IMR-90 (cell line): Measurements from ENCODE around the gene SNX30. TPM values are rescaled to one million over a fixed set of nuclear protein-coding genes. Genes with fewer than 3 reads are reported as not detected.

Experiments
- ATAC-seq: fragments of 200-7000 bp; cut with Tn5 transposase; 2 replicates; pipeline ENCODE4 v1.9.1; 2020; ENCODE audit warnings: low read depth, mild to moderate bottlenecking, moderate library complexity
- BruUV-seq: library from RNA; stranded (reverse); fragments of 400-500 nt; replicated peaks from 2 replicates; lab custom pipeline; 2021; lab: Mats Ljungman, UMichigan
- CTCF ChIA-PET: fragments of 300-600 bp; formaldehyde crosslinking; extraction: SDS; loops from one replicate; lab custom pipeline; 2021; ENCODE audit warnings: antibody characterized with exemption; lab: Yijun Ruan, JAX
- POLR2A ChIA-PET: fragments of 300-600 bp; sonication (Branson Sonifier 250); formaldehyde crosslinking; loops from one replicate; lab custom pipeline; 2022; ENCODE audit warnings: antibody characterized with exemption; ENCODE audit not compliant: unreplicated experiment; lab: Charles Lee
- DNase-seq: peaks from one replicate; pipeline ENCODE4 v3.0.0; 2013
- H2AFZ ChIP-seq: replicated peaks from 2 replicates; pipeline ENCODE3; 2013; ENCODE audit warnings: low read length, mild to moderate bottlenecking; ENCODE audit not compliant: poor library complexity
- H2AK5ac ChIP-seq: 2 replicates; pipeline ENCODE4 v1.6.1; 2013; ENCODE audit warnings: low read depth, low read length, inconsistent platforms
- H2AK9ac ChIP-seq: replicated peaks from 2 replicates; pipeline ENCODE3; 2013; ENCODE audit warnings: mild to moderate bottlenecking, low read depth, low read length, moderate library complexity; ENCODE audit not compliant: poor library complexity
- H2BK120ac ChIP-seq: 2 replicates; pipeline ENCODE4 v1.6.1; 2013; ENCODE audit warnings: low read depth, low read length, inconsistent platforms
- H2BK15ac ChIP-seq: 3 replicates; pipeline ENCODE4 v1.6.1; 2013; ENCODE audit warnings: low read depth, low read length, inconsistent platforms
- H2BK20ac ChIP-seq: 2 replicates; pipeline ENCODE4 v1.6.1; 2013; ENCODE audit warnings: low read depth, mild to moderate bottlenecking, inconsistent platforms, low read length, moderate library complexity
- H2BK5ac ChIP-seq: 2 replicates; pipeline ENCODE4 v1.6.1; 2013; ENCODE audit warnings: mild to moderate bottlenecking, low read depth, low read length, inconsistent platforms; ENCODE audit not compliant: poor library complexity, severe bottlenecking
- H3K14ac ChIP-seq: replicated peaks from 2 replicates; pipeline ENCODE4 v1.6.1; 2013; ENCODE audit warnings: low read depth, low read length, inconsistent platforms
- H3K18ac ChIP-seq: 2 replicates; pipeline ENCODE4 v1.6.1; 2013; ENCODE audit warnings: low read depth, low read length, control low read depth
- H3K23ac ChIP-seq: 2 replicates; pipeline ENCODE4 v1.6.1; 2013; ENCODE audit warnings: low read depth, low read length, inconsistent platforms
- H3K27ac ChIP-seq: 2 replicates; pipeline ENCODE4 v1.5.1; 2013; ENCODE audit warnings: mild to moderate bottlenecking, control low read depth, low read length; ENCODE audit not compliant: insufficient read depth
- H3K27me3 ChIP-seq: 2 replicates; pipeline ENCODE4 v1.6.1; 2013; ENCODE audit warnings: low read length; ENCODE audit not compliant: control insufficient read depth, insufficient read depth
- H3K36me3 ChIP-seq: 2 replicates; pipeline ENCODE4 v1.6.1; 2013; ENCODE audit warnings: low read length, mixed read lengths; ENCODE audit not compliant: control insufficient read depth, insufficient read depth
- H3K4ac ChIP-seq: 2 replicates; pipeline ENCODE4 v1.6.1; 2013; ENCODE audit warnings: low read depth, low read length, inconsistent platforms
- H3K4me1 ChIP-seq: 2 replicates; pipeline ENCODE4 v1.6.1; 2013; ENCODE audit warnings: low read length, mixed read lengths; ENCODE audit not compliant: control insufficient read depth, insufficient read depth
- H3K4me2 ChIP-seq: 2 replicates; pipeline ENCODE4 v1.6.1; 2013; ENCODE audit warnings: low read depth, mild to moderate bottlenecking, control low read depth, low read length, moderate library complexity
- H3K4me3 ChIP-seq: 2 replicates; pipeline ENCODE4 v1.5.1; 2013; ENCODE audit warnings: low read depth, mild to moderate bottlenecking, control low read depth, low read length, moderate library complexity; ENCODE audit not compliant: insufficient read depth
- H3K56ac ChIP-seq: 2 replicates; pipeline ENCODE4 v1.6.1; 2013; ENCODE audit warnings: low read length, inconsistent platforms; ENCODE audit not compliant: insufficient read depth; ENCODE audit errors: extremely low read depth
- H3K79me1 ChIP-seq, 2 experiments: 2 replicates each; pipeline ENCODE4 v1.6.1; 2013; ENCODE audit warnings: low read length in 2 of 2, inconsistent platforms in 1 of 2, low read depth in 1 of 2
- H3K9ac ChIP-seq: 2 replicates; pipeline ENCODE4 v1.6.1; 2013; ENCODE audit warnings: low read depth, low read length, control low read depth
- H3K9me1 ChIP-seq: 2 replicates; pipeline ENCODE4 v1.6.1; 2013; ENCODE audit warnings: low read length, inconsistent platforms; ENCODE audit not compliant: insufficient read depth
- H3K9me3 ChIP-seq: 2 replicates; pipeline ENCODE4 v1.6.1; 2013; ENCODE audit warnings: low read length; ENCODE audit not compliant: control insufficient read depth, insufficient read depth
- H4K20me1 ChIP-seq: 2 replicates; pipeline ENCODE4 v1.6.1; 2013; ENCODE audit warnings: low read length, inconsistent platforms; ENCODE audit not compliant: insufficient read depth
- H4K5ac ChIP-seq: 2 replicates; pipeline ENCODE4 v1.6.1; 2013; ENCODE audit warnings: mild to moderate bottlenecking, low read depth, low read length, control low read depth
- H4K8ac ChIP-seq, 2 experiments: 2 replicates each; pipeline ENCODE4 v1.6.1; 2013; ENCODE audit warnings: low read depth in 2 of 2, low read length in 2 of 2, control low read depth in 1 of 2, inconsistent platforms in 1 of 2
- H4K91ac ChIP-seq: 2 replicates; pipeline ENCODE4 v1.6.1; 2013; ENCODE audit warnings: low read depth, low read length, inconsistent platforms; ENCODE audit not compliant: insufficient read depth
- BHLHE40 ChIP-seq: fragments of 150-350 bp; IDR thresholded peaks from 2 replicates; pipeline ENCODE4 v1.6.1; 2016; ENCODE audit warnings: mild to moderate bottlenecking, low read depth, low read length
- CEBPB ChIP-seq: IDR thresholded peaks from 2 replicates; pipeline ENCODE4 v1.6.1; 2012; ENCODE audit warnings: low read depth, low read length, improper control_type of control experiment
- CHD1 ChIP-seq: IDR thresholded peaks from 2 replicates; pipeline ENCODE4 v1.6.1; 2012; ENCODE audit warnings: low read depth, low read length, improper control_type of control experiment
- CTCF ChIP-seq: conservative IDR thresholded peaks from 2 replicates; pipeline ENCODE4 v1.5.1; 2012; ENCODE audit warnings: mild to moderate bottlenecking, low read depth, low read length, improper control_type of control experiment
- ELK1 ChIP-seq: fragments of 150-350 bp; IDR thresholded peaks from 2 replicates; pipeline ENCODE4 v1.6.1; 2016; ENCODE audit warnings: low read depth, mild to moderate bottlenecking, low read length, moderate library complexity, borderline replicate concordance
- MAFK ChIP-seq: IDR thresholded peaks from 2 replicates; pipeline ENCODE4 v1.6.1; 2012; ENCODE audit warnings: low read depth, low read length, improper control_type of control experiment
- MXI1 ChIP-seq: IDR thresholded peaks from 2 replicates; pipeline ENCODE4 v1.6.1; 2012; ENCODE audit warnings: low read depth, mild to moderate bottlenecking, low read length, moderate library complexity, borderline replicate concordance
- NFE2L2 ChIP-seq: fragments of 150-350 bp; IDR thresholded peaks from 2 replicates; pipeline ENCODE4 v1.6.1; 2016; ENCODE audit warnings: low read depth, mild to moderate bottlenecking, low read length
- POLR2A ChIP-seq: IDR thresholded peaks from 2 replicates; pipeline ENCODE4 v1.6.1; 2012; ENCODE audit warnings: mild to moderate bottlenecking, low read depth, low read length
- RAD21 ChIP-seq: IDR thresholded peaks from 2 replicates; pipeline ENCODE4 v1.6.1; 2012; ENCODE audit warnings: low read length, improper control_type of control experiment
- RCOR1 ChIP-seq: IDR thresholded peaks from 2 replicates; pipeline ENCODE4 v1.6.1; 2012; ENCODE audit warnings: mild to moderate bottlenecking, low read length, improper control_type of control experiment; ENCODE audit not compliant: insufficient replicate concordance
- RFX5 ChIP-seq: IDR thresholded peaks from 2 replicates; pipeline ENCODE4 v1.8.0; 2012; ENCODE audit warnings: low read depth, mild to moderate bottlenecking, low read length, moderate library complexity
- SMC3 ChIP-seq: fragments of 150-350 bp; IDR thresholded peaks from 2 replicates; pipeline ENCODE4 v1.6.1; 2016; ENCODE audit warnings: low read depth, mild to moderate bottlenecking, antibody characterized with exemption, low read length, moderate library complexity
- WGBS, 2 experiments: methylation state at CpG; one replicate each; pipeline versions ENCODE4 v1.1.5 to v1.1.7; 2013; ENCODE audit warnings: missing lambda C conversion rate in 2 of 2; ENCODE audit not compliant: insufficient read length in 1 of 2; ENCODE audit errors: extremely low coverage in 2 of 2; 5-methylcytosine and 5-hydroxymethylcytosine counted together
- dilution Hi-C: fragments of 300-500 bp; cut with HindIII; formaldehyde crosslinking; loops from one replicate; pipeline ENCODE4 v1.14.3; 2018; ENCODE audit warnings: low sequenced_read_pairs; ENCODE audit not compliant: unreplicated experiment
- in situ Hi-C: fragments of 300-500 bp; cut with MboI; formaldehyde crosslinking; loops from 3 replicates; pipeline ENCODE4 v1.14.3; 2019; ENCODE audit warnings: low sequenced_read_pairs, inconsistent platforms, mixed read lengths
- intact Hi-C: fragments of 100-400 bp; cut with micrococcal nuclease; formaldehyde crosslinking; loops from 2 replicates; pipeline ENCODE4 v1.10.0; 2022
- polyA plus RNA-seq, 3 experiments: library from polyadenylated mRNA; depleted of rRNA; stranded (reverse); fragments of >200 nt; gene quantifications; 2 replicates each; pipeline ENCODE4 v1.2.3, GENCODE V29; 2012; ENCODE audit warnings: low replicate concordance in 1 of 3
- total RNA-seq: library from RNA; depleted of rRNA; stranded (reverse); fragments of >200 nt; gene quantifications from 2 replicates; pipeline ENCODE4 v1.2.3, GENCODE V29; 2012
- TF ChIP-seq, protein P1 (sequence below): fragments of 150-350 bp; IDR thresholded peaks from 2 replicates; pipeline ENCODE4 v1.6.1; 2017; ENCODE audit warnings: mild to moderate bottlenecking, antibody characterized with exemption, low read length, low read depth

Gene SNX30
- total and polyA plus RNA-seq, 2 of the 4 experiments (the other 2 are of a cell fraction), result 8.0 to 18.8 TPM

DNA sequence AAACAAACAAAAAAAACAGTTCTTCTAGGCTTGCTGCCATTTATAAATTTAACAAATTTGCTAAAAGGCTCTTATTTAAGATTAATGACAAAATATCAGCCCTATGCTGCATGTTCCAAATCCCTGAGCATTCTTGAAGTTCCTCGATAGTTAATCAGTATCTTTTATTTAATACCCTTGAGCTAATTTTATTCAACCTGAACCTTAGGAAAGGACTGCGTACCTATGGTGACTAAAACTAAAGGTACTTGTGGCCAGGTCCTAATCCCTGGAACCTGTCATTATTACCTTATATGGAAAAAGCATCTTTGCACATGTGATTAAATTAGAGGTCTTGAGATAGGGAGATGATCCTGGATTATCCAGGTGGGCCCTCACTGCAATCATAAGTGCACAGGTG lies 22.2 kb upstream of the SNX30 start:
- Histone ChIP-seq H2BK20ac (no peak overlapping the region), H3K4me3 (no peak overlapping the region), H2BK15ac (no peak overlapping the region), H3K9me3 (peaks cover 3% of the 10 kb centered on the region; the same call in 1 of the 2 replicates), H3K36me3 (no peaks in the 10 kb centered on the region), H3K27ac (no peak overlapping the region), H3K4ac (no peak overlapping the region), H3K4me1 (no peaks in the 10 kb centered on the region), H3K4me2 (no peak overlapping the region), H2AFZ (no peak overlapping the region), H2AK5ac (no peak overlapping the region), H4K8ac (no peak overlapping the region), H3K23ac (no peak overlapping the region), H3K27me3 (peaks cover 5% of the 10 kb centered on the region), H3K79me1 (no peaks in the 10 kb centered on the region), H2BK120ac (no peak overlapping the region), H2AK9ac (no peak overlapping the region), H3K9me1 (no peaks in the 10 kb centered on the region), H3K14ac (no peak overlapping the region), H3K9ac (no peak overlapping the region), H3K18ac (no peak overlapping the region), H4K91ac (no peak overlapping the region), H4K20me1 (no peaks in the 10 kb centered on the region), H4K5ac (no peak overlapping the region), H2BK5ac (no peak overlapping the region), H3K56ac (no peak overlapping the region)
- TF ChIP-seq RFX5, result no peak
- no peak for TF ChIP-seq CHD1
- no peak for TF ChIP-seq SMC3
- TF ChIP-seq POLR2A, result no peak
- TF ChIP-seq CEBPB, result no peak
- TF ChIP-seq ELK1, result no peak
- TF ChIP-seq, protein P1, sequence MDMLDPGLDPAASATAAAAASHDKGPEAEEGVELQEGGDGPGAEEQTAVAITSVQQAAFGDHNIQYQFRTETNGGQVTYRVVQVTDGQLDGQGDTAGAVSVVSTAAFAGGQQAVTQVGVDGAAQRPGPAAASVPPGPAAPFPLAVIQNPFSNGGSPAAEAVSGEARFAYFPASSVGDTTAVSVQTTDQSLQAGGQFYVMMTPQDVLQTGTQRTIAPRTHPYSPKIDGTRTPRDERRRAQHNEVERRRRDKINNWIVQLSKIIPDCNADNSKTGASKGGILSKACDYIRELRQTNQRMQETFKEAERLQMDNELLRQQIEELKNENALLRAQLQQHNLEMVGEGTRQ, result no peak
- TF ChIP-seq MAFK, result no peak
- TF ChIP-seq BHLHE40, result no peak
- no peak for TF ChIP-seq CTCF
- no peak for TF ChIP-seq RCOR1
- TF ChIP-seq NFE2L2, result no peak
- no peak for TF ChIP-seq RAD21
- no peak for TF ChIP-seq MXI1
- POLR2A ChIA-PET, result no interaction called here
- no CpG with 5 or more reads among the region's 2 CpGs for WGBS, 2 experiments
- CTCF ChIA-PET, result no interaction called here
- no TSS peak for BruUV-seq
- in situ Hi-C loops, result no loop called here
- intact Hi-C loops, result no loop called here
- DNase-seq, result no peak
- dilution Hi-C loops, result no loop called here
- no peak for ATAC-seq
